PC-9 (cell line): ENCODE data around the gene OXGR1. TPM values are rescaled to one million over a fixed set of nuclear protein-coding genes. Genes with fewer than 3 reads are reported as not detected.
A peak's percentile ranks its signal among the peaks of the same experiment; 100 is the strongest.

Source experiments
- BruUV-seq: library from RNA; stranded (reverse); fragments of 400-500 nt; replicated peaks from 2 replicates; lab custom pipeline; 2021; lab: Mats Ljungman, UMichigan
- CTCF ChIA-PET: fragments of 300-600 bp; sonication (Branson Sonifier 250); formaldehyde crosslinking; loops from one replicate; lab custom pipeline; 2022; ENCODE audit warnings: antibody characterized with exemption; lab: Charles Lee
- POLR2A ChIA-PET: fragments of 300-600 bp; sonication (Branson Sonifier 250); formaldehyde crosslinking; loops from one replicate; lab custom pipeline; 2022; ENCODE audit warnings: antibody characterized with exemption; ENCODE audit not compliant: unreplicated experiment; lab: Charles Lee
- DNase-seq, 2 experiments: peaks; one replicate each; pipeline versions ENCODE4 v3.0.0 to v3.0.0-alpha.2; 2015 to 2022; ENCODE audit warnings: mixed read lengths in 1 of 2
- H2AFZ ChIP-seq: fragments of 200-600 bp; sonication (generic); 2 replicates; pipeline ENCODE4 v1.8.1; 2017; ENCODE audit warnings: antibody characterized with exemption
- H3F3A ChIP-seq: fragments of 200-600 bp; sonication (generic); 2 replicates; pipeline ENCODE4 v1.8.1; 2017; ENCODE audit warnings: antibody characterized with exemption, mild to moderate bottlenecking, low read depth; ENCODE audit not compliant: insufficient read depth
- H3K27ac ChIP-seq: fragments of 200-600 bp; sonication (generic); 2 replicates; pipeline ENCODE4 v1.6.1; 2016; ENCODE audit warnings: mixed run types
- H3K27me3 ChIP-seq: fragments of 200-600 bp; sonication (generic); 2 replicates; pipeline ENCODE4 v1.6.1; 2016; ENCODE audit warnings: low read depth, mixed run types; ENCODE audit not compliant: insufficient read depth
- H3K36me3 ChIP-seq: fragments of 200-600 bp; sonication (generic); 2 replicates; pipeline ENCODE4 v1.6.1; 2016; ENCODE audit warnings: low read depth, mixed run types
- H3K4me1 ChIP-seq: fragments of 200-600 bp; sonication (generic); replicated peaks from 2 replicates; pipeline ENCODE4 v1.6.1; 2016; ENCODE audit warnings: mixed run types; ENCODE audit not compliant: insufficient read depth
- H3K4me2 ChIP-seq: fragments of 200-600 bp; sonication (generic); 2 replicates; pipeline ENCODE4 v1.6.1; 2017; ENCODE audit warnings: mixed run types
- H3K4me3 ChIP-seq: fragments of 200-600 bp; sonication (generic); 2 replicates; pipeline ENCODE4 v1.6.1; 2016; ENCODE audit warnings: mixed run types
- H3K79me2 ChIP-seq: fragments of 200-600 bp; sonication (generic); 2 replicates; pipeline ENCODE4 v1.6.1; 2017; ENCODE audit warnings: low read depth, mixed run types
- H3K9me2 ChIP-seq: fragments of 200-600 bp; sonication (generic); 2 replicates; pipeline ENCODE4 v1.8.1; 2017; ENCODE audit warnings: mild to moderate bottlenecking; ENCODE audit not compliant: insufficient read depth
- H3K9me3 ChIP-seq: fragments of 200-600 bp; sonication (generic); 2 replicates; pipeline ENCODE4 v1.8.1; 2016; ENCODE audit warnings: low read depth; ENCODE audit not compliant: insufficient read depth
- H4K20me1 ChIP-seq: fragments of 200-600 bp; sonication (generic); 2 replicates; pipeline ENCODE4 v1.8.1; 2017; ENCODE audit not compliant: insufficient read depth
- EZH2 ChIP-seq: fragments of 200-600 bp; sonication (generic); IDR thresholded peaks from 2 replicates; pipeline ENCODE4 v1.8.0; 2017; ENCODE audit warnings: antibody characterized with exemption, low read depth
- intact Hi-C: fragments of 100-400 bp; cut with micrococcal nuclease; formaldehyde crosslinking; loops from one replicate; pipeline ENCODE4 v1.10.0; 2022; ENCODE audit not compliant: unreplicated experiment
- total RNA-seq: library from RNA; stranded (reverse); gene quantifications from 2 replicates; pipeline ENCODE4 v1.2.3, GENCODE V29; 2021
- TF ChIP-seq, protein P1 (sequence below): fragments of 200-600 bp; sonication (generic); conservative IDR thresholded peaks from 2 replicates; pipeline ENCODE4 v1.6.1; 2017; ENCODE audit warnings: mixed run types, antibody characterized with exemption, mild to moderate bottlenecking, moderate library complexity

The OXGR1 gene
- total RNA-seq, 1 experiment from 2014 or later, result not detected

DNA sequence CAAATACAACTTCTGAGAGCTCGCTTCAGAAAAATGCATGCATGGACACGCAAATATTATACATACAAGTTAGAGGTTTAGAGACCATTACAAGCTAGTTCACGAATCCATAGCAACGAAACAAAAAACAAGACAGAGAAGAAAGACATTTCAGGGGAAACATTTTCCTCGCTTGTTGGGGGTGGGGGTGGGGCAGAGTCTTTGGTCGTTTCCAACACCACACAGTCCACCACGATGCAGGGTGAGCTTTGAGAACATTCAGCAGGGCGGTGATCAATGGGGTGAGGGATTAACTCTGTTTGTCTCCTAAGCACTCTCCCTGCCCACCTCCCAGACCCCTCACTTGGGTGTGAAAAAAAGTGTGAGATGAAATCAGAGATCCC, 651 bp downstream of the OXGR1 start:
- BruUV-seq, result no TSS peak
- H3K27ac ChIP-seq, result no peak overlapping the region
- POLR2A ChIA-PET, result no interaction called here
- no peaks in the 10 kb centered on the region for H3K79me2 ChIP-seq
- H2AFZ ChIP-seq, result no peak overlapping the region
- no peaks in the 10 kb centered on the region for H3K9me3 ChIP-seq
- no peaks in the 10 kb centered on the region for H3F3A ChIP-seq
- H3K36me3 ChIP-seq, result no peaks in the 10 kb centered on the region
- H3K4me2 ChIP-seq, result peak overlapping the region; percentile 55
- H3K4me3 ChIP-seq, result peak overlapping the region; percentile 37; the same call in 1 of the 2 replicates
- intact Hi-C loops, result no loop called here
- H3K27me3 ChIP-seq, result peaks cover 39% of the 10 kb centered on the region
- CTCF ChIA-PET, result no interaction called here
- DNase-seq, result no peak
- no peaks in the 10 kb centered on the region; the same call in 1 of the 2 replicates for H4K20me1 ChIP-seq
- H3K4me1 ChIP-seq, result no peaks in the 10 kb centered on the region
- no peak for TF ChIP-seq EZH2
- TF ChIP-seq, protein P1, sequence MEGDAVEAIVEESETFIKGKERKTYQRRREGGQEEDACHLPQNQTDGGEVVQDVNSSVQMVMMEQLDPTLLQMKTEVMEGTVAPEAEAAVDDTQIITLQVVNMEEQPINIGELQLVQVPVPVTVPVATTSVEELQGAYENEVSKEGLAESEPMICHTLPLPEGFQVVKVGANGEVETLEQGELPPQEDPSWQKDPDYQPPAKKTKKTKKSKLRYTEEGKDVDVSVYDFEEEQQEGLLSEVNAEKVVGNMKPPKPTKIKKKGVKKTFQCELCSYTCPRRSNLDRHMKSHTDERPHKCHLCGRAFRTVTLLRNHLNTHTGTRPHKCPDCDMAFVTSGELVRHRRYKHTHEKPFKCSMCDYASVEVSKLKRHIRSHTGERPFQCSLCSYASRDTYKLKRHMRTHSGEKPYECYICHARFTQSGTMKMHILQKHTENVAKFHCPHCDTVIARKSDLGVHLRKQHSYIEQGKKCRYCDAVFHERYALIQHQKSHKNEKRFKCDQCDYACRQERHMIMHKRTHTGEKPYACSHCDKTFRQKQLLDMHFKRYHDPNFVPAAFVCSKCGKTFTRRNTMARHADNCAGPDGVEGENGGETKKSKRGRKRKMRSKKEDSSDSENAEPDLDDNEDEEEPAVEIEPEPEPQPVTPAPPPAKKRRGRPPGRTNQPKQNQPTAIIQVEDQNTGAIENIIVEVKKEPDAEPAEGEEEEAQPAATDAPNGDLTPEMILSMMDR, result no peak
- H3K9me2 ChIP-seq, result no peaks in the 10 kb centered on the region

DNA sequence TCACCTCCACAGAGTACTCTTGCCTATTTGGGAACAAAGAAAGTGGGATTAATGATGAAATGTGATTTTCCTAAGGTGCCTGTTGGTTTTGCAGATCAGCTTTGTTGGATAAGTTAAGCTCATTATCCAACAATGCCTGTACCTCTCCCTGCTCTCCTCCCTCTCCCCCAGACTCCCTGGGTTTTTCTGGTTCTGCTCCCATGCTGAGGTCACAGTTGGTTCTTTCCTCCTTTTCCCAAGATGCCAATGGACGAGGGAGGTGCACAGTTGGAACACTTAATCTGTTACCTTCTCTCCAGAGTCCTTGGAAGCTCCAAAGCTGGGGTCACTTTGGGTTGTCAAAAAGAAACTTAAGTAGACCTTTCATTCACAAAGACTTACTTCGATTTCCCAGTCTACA, 1.6 kb downstream of the OXGR1 start:
- no TSS peak for BruUV-seq
- intact Hi-C loops, result no loop called here
- Histone ChIP-seq H3K27me3 (peaks cover 42% of the 10 kb centered on the region), H3K36me3 (no peaks in the 10 kb centered on the region), H3K79me2 (no peaks in the 10 kb centered on the region), H4K20me1 (no peaks in the 10 kb centered on the region; the same call in 1 of the 2 replicates), H3K9me3 (no peaks in the 10 kb centered on the region), H3K27ac (no peak overlapping the region), H3K4me2 (no peak overlapping the region), H3F3A (no peaks in the 10 kb centered on the region), H3K4me3 (no peak overlapping the region), H3K4me1 (no peaks in the 10 kb centered on the region), H3K9me2 (no peaks in the 10 kb centered on the region), H2AFZ (no peak overlapping the region)
- POLR2A ChIA-PET, result no interaction called here
- CTCF ChIA-PET, result no interaction called here
- no peak for DNase-seq
- TF ChIP-seq, protein P1, result no peak
- no peak for TF ChIP-seq EZH2

DNA sequence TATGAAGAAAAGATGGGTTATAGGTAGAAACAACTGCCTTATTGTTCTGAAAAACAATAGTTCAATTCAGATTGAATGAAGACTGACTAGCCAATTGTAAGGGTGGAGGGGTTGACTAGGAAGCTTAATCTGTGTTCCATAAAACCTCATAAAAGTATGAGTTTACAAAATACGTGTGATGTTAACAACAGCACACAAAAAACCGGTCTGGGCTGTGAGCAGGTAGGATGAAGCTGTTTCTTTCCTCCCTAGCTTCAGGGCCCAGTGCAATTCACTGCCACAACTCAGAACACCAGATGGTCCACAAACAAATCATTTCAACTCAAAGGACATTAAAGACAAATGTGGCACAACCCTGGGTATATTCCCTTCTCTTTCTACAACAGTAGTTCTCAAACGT, 3.2 kb downstream of the OXGR1 start:
- no peak overlapping the region for H2AFZ ChIP-seq
- no peak overlapping the region for H3K4me2 ChIP-seq
- no peaks in the 10 kb centered on the region for H3K36me3 ChIP-seq
- TF ChIP-seq EZH2, result no peak
- TF ChIP-seq, protein P1, result no peak
- H3K27ac ChIP-seq, result no peak overlapping the region
- no peak for DNase-seq
- no peaks in the 10 kb centered on the region for H3F3A ChIP-seq
- no peaks in the 10 kb centered on the region for H3K79me2 ChIP-seq
- ChIA-PET POLR2A (no interaction called here), CTCF (no interaction called here)
- H3K4me3 ChIP-seq, result no peak overlapping the region
- BruUV-seq, result no TSS peak
- no peaks in the 10 kb centered on the region for H3K9me2 ChIP-seq
- H4K20me1 ChIP-seq, result no peaks in the 10 kb centered on the region; the same call in 1 of the 2 replicates
- intact Hi-C loops, result no loop called here
- no peaks in the 10 kb centered on the region for H3K4me1 ChIP-seq
- H3K9me3 ChIP-seq, result no peaks in the 10 kb centered on the region
- H3K27me3 ChIP-seq, result peaks cover 42% of the 10 kb centered on the region
